ENCODE measurements around the gene BTBD2. TPM values are rescaled to one million over a fixed set of nuclear protein-coding genes. Genes with fewer than 3 reads are reported as not detected.

Gene BTBD2
- total RNA-seq, 1 donor from 2014 or later: 62.0 TPM

- ATAC-seq: no peak
- Histone ChIP-seq H3K9me3 (no peaks in the 10 kb centered on the region), H3K4me3 (no peak overlapping the region), H3K27ac (no peak overlapping the region), H3K36me3 (peaks cover 68% of the 10 kb centered on the region), H3K4me1 (no peaks in the 10 kb centered on the region), H3K27me3 (ENCODE audit: low read depth) (no peaks in the 10 kb centered on the region)
- TF ChIP-seq CTCF (IDR thresholded peaks at IDR 0.05): no peak
- DNase-seq: no peak
- intact Hi-C loops (cut with DNase I): no loop called here
These were observed 17.9 kb downstream of the BTBD2 start for GRCh38 chr19:1997353-1998233.

GRCh38 chr19:1992759-1993260 is 22.7 kb downstream of the BTBD2 start:
- Histone ChIP-seq H3K9me3 (no peaks in the 10 kb centered on the region), H3K27ac (no peak overlapping the region), H3K4me1 (no peaks in the 10 kb centered on the region), H3K27me3 (ENCODE audit: low read depth) (no peaks in the 10 kb centered on the region), H3K4me3 (no peak overlapping the region), H3K36me3 (peaks cover 79% of the 10 kb centered on the region)
- no peak for TF ChIP-seq CTCF (IDR thresholded peaks at IDR 0.05)
- peak; percentile 19 to 23 for ATAC-seq
- peak; percentile 47 for DNase-seq
- intact Hi-C loops (cut with DNase I): no loop called here

GRCh38 chr19:1991018-1991913 is 24.2 kb downstream of the BTBD2 start:
- TF ChIP-seq CTCF (IDR thresholded peaks at IDR 0.05): no peak
- DNase-seq (no peak), ATAC-seq (no peak)
- intact Hi-C loops (cut with DNase I): no loop called here
- Histone ChIP-seq H3K27me3 (ENCODE audit: low read depth) (no peaks in the 10 kb centered on the region), H3K27ac (no peak overlapping the region), H3K36me3 (peaks cover 84% of the 10 kb centered on the region), H3K4me3 (no peak overlapping the region), H3K4me1 (no peaks in the 10 kb centered on the region), H3K9me3 (no peaks in the 10 kb centered on the region)

GRCh38 chr19:1990230-1991017 is 25.1 kb downstream of the BTBD2 start:
- H3K36me3 ChIP-seq: peaks cover 87% of the 10 kb centered on the region
- intact Hi-C loops (cut with DNase I): no loop called here

More at GRCh38 chr19:1990230-1991017, 25.1 kb downstream of the BTBD2 start:
- no peak for ATAC-seq
- Histone ChIP-seq H3K4me3 (no peak overlapping the region), H3K9me3 (no peaks in the 10 kb centered on the region), H3K27me3 (ENCODE audit: low read depth) (no peaks in the 10 kb centered on the region), H3K4me1 (no peaks in the 10 kb centered on the region), H3K27ac (no peak overlapping the region)
- DNase-seq: peak; percentile 45
- TF ChIP-seq CTCF (IDR thresholded peaks at IDR 0.05): no peak
